ENCODE measurements around the gene NUBPL.
"Not testable (repeated sequence)": the region's sequence is repeated elsewhere in the genome, so short reads cannot be mapped to it uniquely, and the experiment has no call there.

NUBPL gene

GRCh38 chr14:31884238-31884637 lies 323.0 kb downstream of the NUBPL start:
- TF ChIP-seq, protein P1, sequence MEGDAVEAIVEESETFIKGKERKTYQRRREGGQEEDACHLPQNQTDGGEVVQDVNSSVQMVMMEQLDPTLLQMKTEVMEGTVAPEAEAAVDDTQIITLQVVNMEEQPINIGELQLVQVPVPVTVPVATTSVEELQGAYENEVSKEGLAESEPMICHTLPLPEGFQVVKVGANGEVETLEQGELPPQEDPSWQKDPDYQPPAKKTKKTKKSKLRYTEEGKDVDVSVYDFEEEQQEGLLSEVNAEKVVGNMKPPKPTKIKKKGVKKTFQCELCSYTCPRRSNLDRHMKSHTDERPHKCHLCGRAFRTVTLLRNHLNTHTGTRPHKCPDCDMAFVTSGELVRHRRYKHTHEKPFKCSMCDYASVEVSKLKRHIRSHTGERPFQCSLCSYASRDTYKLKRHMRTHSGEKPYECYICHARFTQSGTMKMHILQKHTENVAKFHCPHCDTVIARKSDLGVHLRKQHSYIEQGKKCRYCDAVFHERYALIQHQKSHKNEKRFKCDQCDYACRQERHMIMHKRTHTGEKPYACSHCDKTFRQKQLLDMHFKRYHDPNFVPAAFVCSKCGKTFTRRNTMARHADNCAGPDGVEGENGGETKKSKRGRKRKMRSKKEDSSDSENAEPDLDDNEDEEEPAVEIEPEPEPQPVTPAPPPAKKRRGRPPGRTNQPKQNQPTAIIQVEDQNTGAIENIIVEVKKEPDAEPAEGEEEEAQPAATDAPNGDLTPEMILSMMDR (IDR thresholded peaks at IDR 0.05; ENCODE audit: low read depth, low read length) = no peak

DNA sequence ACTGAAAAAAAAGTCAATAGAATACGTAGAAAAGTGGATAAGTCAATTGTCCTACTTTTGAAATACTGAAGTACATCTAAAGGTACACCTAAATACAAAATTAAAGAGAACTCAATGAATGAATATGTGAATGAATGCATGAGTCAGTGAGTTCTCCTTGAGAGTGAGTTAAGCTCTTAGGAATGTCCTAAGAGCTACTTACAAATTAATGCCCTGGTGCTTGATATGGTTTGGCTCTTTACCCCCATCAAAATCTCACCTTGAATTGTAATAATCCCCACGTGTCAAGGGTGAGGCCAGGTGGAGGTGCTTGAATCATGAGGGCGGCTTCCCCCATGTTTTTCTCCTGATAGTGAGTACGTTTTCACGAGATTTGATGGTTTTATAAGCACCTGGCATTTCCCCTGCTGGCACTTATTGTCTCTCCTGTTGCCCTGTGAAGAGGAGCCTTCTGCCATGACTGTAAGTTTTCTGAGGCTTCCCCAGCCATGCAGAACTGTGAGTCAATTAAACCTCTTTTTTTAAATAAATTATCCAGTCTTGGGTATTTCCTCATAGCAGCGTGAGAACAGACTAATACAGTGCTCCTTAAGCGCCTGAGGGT lies 323.7 kb downstream of the NUBPL start:
- no peak overlapping the region for H3K4me3 ChIP-seq (ENCODE audit: low read depth, low read length)
- TF ChIP-seq, protein P1 (IDR thresholded peaks at IDR 0.05; ENCODE audit: low read depth, low read length) = no peak

More at GRCh38 chr14:31884238-31884637, 323.0 kb downstream of the NUBPL start:
- H3K4me3 ChIP-seq (ENCODE audit: low read depth, low read length) = no peak overlapping the region

- TF ChIP-seq, protein P1 (IDR thresholded peaks at IDR 0.05; ENCODE audit: low read depth, low read length) = no peak
- no peak overlapping the region for H3K4me3 ChIP-seq (ENCODE audit: low read depth, low read length)
Measured at GRCh38 chr14:31886156-31886835, 325.1 kb downstream of the NUBPL start.

GRCh38 chr14:31887929-31888580 lies 326.9 kb downstream of the NUBPL start:
- TF ChIP-seq, protein P1 (IDR thresholded peaks at IDR 0.05; ENCODE audit: low read depth, low read length) = no peak
- no peak overlapping the region for H3K4me3 ChIP-seq (ENCODE audit: low read depth, low read length)

- H3K4me3 ChIP-seq (ENCODE audit: low read depth, low read length) = no peak overlapping the region
- TF ChIP-seq, protein P1 (IDR thresholded peaks at IDR 0.05; ENCODE audit: low read depth, low read length) = no peak
Measured at GRCh38 chr14:31889297-31889696, 328.1 kb downstream of the NUBPL start.

GRCh38 chr14:31890202-31890601 lies 329.0 kb downstream of the NUBPL start:
- not testable (repeated sequence) for H3K4me3 ChIP-seq (ENCODE audit: low read depth, low read length)

DNA sequence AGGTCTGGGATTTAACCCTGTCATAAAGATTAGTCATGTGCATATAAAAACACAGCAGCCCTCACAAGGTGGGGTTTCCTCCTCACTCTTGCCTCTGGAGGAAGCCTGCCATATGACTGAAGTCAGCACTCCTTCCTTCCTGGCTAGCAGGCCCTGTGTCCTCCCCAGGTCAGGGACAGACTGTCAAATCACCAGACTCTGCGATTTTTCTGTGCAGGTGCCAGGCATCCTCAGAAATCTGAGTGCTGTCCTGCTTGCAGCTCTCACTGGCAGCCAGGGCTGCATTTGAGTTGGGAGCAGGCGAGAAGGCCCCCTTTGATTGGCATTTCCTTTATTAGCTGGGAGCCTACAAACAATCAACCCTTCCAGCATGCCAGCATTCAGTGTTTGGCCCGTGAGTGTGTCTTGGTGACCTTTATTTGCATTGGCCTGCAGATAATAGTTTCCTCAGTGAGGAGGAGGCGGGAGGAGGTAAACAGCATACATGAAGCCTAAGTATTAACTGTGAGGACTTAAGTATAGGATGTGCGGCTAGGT lies 332.1 kb downstream of the NUBPL start:
- no peak overlapping the region for H3K4me3 ChIP-seq (ENCODE audit: low read depth, low read length)
- TF ChIP-seq, protein P1 (IDR thresholded peaks at IDR 0.05; ENCODE audit: low read depth, low read length) = no peak
